Activated CD4-positive, CD25-positive, alpha-beta regulatory T cell treated with anti-CD3 and anti-CD28 coated beads, Interleukin-2, amount 50 U/mL, for 16 hours (primary cell): ENCODE measurements around the gene KXD1.
"Not testable (repeated sequence)": the region's sequence is repeated elsewhere in the genome, so short reads cannot be mapped to it uniquely, and the experiment has no call there.

Experiments
- DNase-seq: peaks from one replicate; pipeline ENCODE4 v3.0.0-alpha.2; 2020; ENCODE audit warnings: low read depth, low spot score

The KXD1 gene

GRCh38 chr19:18536475-18536874 lies 21.2 kb upstream of the KXD1 start:
- DNase-seq = no peak

- DNase-seq = no peak
These were observed 20.2 kb upstream of the KXD1 start for GRCh38 chr19:18537431-18537830.

- no peak for DNase-seq
These were observed 19.6 kb upstream of the KXD1 start for GRCh38 chr19:18538115-18538514.

- no peak for DNase-seq
These were observed 18.3 kb upstream of the KXD1 start for GRCh38 chr19:18539372-18539771.

- not testable (repeated sequence) for DNase-seq
These were observed 17.5 kb upstream of the KXD1 start for GRCh38 chr19:18540200-18540599.

- DNase-seq = no peak
These were observed 16.2 kb upstream of the KXD1 start for GRCh38 chr19:18541258-18541991.

- no peak for DNase-seq
These were observed 15.4 kb upstream of the KXD1 start for GRCh38 chr19:18541992-18542940.

GRCh38 chr19:18542941-18543813 lies 14.5 kb upstream of the KXD1 start, which contains the start of gene FKBP8:
TSS of gene FKBP8 (minus strand) at chr19:18543573. CDS start at chr19:18541970, 1,603 bp downstream.
- peak; percentile 85 for DNase-seq

- peak; percentile 53 for DNase-seq
These were observed 13.7 kb upstream of the KXD1 start for GRCh38 chr19:18543814-18544475.

- DNase-seq = no peak
These were observed 6.0 kb upstream of the KXD1 start for GRCh38 chr19:18551631-18552030.

- no peak for DNase-seq
These were observed 509 bp downstream of the KXD1 start for GRCh38 chr19:18558202-18558555.

- no peak for DNase-seq
These were observed 934 bp downstream of the KXD1 start for GRCh38 chr19:18558604-18559003.

- no peak for DNase-seq
These were observed 2.0 kb downstream of the KXD1 start for GRCh38 chr19:18559685-18560084.

- DNase-seq = no peak
These were observed 4.4 kb downstream of the KXD1 start for GRCh38 chr19:18562086-18562485.

- DNase-seq = no peak
These were observed 9.3 kb downstream of the KXD1 start for GRCh38 chr19:18566953-18567352.

- DNase-seq = no peak
These were observed 10.7 kb downstream of the KXD1 start for GRCh38 chr19:18568367-18568766.

- peak; percentile 99 for DNase-seq
These were observed 14.1 kb downstream of the KXD1 start, which contains the start of gene UBA52 for GRCh38 chr19:18571564-18572344. TSS of gene UBA52 (plus strand) at chr19:18571857. CDS start at chr19:18573301, 1,444 bp downstream.

GRCh38 chr19:18574691-18575291 lies 17.1 kb downstream of the KXD1 start:
- DNase-seq = no peak

- no peak for DNase-seq
These were observed 18.7 kb downstream of the KXD1 start for GRCh38 chr19:18576383-18576782.
